Activated CD8-positive, alpha-beta memory T cell treated with anti-CD3 and anti-CD28 coated beads, Interleukin-2, amount 50 U/mL, for 24 hours (primary cell): Measurements from ENCODE around the gene SCAND1.

ENCODE experiments used
- DNase-seq: peaks from one replicate; pipeline ENCODE4 v3.0.0-alpha.2; 2020; ENCODE audit errors: extremely low read depth

The SCAND1 gene

GRCh38 chr20:35907017-35907701 is 47.1 kb downstream of the SCAND1 start:
- DNase-seq, result no peak

DNA sequence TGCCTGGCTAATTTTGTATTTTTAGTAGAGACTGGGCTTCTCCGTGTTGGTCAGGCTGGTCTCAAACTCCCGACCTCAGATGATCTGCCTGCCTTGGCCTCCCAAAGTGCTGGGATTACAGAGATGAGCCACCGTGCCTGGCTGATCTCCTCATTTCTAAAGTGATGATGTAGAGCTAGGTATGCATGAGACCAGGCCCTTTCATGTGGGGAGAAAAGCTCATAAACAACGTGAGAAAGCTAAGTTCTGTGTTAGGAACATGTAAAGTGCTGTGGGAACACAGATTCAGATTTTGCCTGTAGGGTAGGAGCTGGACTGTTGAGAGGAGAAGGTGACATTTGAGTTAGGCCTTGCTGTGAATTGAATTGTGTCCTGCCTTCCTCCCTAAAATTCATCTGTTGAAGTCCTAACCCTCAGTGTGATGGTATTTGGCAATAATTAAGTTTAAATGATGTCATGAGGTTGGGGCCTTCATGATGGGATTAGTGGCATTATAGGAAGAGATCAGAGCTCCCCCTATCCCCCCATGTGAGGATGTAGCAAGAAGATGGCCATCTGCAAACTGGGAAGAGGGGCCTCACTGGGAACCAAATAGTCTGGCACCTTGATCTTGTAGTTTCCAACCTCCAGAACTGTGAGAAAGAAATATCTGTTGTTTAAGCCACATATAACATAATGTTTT is 49.2 kb downstream of the SCAND1 start:
- DNase-seq, result no peak

GRCh38 chr20:35903843-35904242 is 50.5 kb downstream of the SCAND1 start:
- DNase-seq, result no peak
